ENCODE results near the gene POMP.
A peak's percentile ranks its signal among the peaks of the same experiment; 100 is the strongest.

Gene POMP

GRCh38 chr13:28697441-28697840 lies 38.5 kb downstream of the POMP start:
- no CpG with 5 or more reads among the region's 1 CpG for WGBS (ENCODE audit: insufficient coverage, insufficient read length)
- DNase-seq (ENCODE audit: low read depth, low spot score): no peak
- no peaks in the 10 kb centered on the region for H3K9me3 ChIP-seq (ENCODE audit: control insufficient read depth, insufficient read depth, low read length)
- H3K36me3 ChIP-seq (ENCODE audit: control insufficient read depth, insufficient read depth, low read length): no peaks in the 10 kb centered on the region
- H3K4me1 ChIP-seq (ENCODE audit: control insufficient read depth, insufficient read depth, low read length): no peaks in the 10 kb centered on the region; the same call in 1 of the 2 replicates
- no peak overlapping the region for H3K4me3 ChIP-seq (ENCODE audit: low read length)
- no peak overlapping the region for H3K27ac ChIP-seq (ENCODE audit: low read length)
- no peaks in the 10 kb centered on the region for H3K27me3 ChIP-seq (ENCODE audit: control insufficient read depth, insufficient read depth, low read length)

- no peak overlapping the region for H3K27ac ChIP-seq (ENCODE audit: low read length)
- WGBS (ENCODE audit: insufficient coverage, insufficient read length): no CpG with 5 or more reads among the region's 1 CpG
- H3K9me3 ChIP-seq (ENCODE audit: control insufficient read depth, insufficient read depth, low read length): no peaks in the 10 kb centered on the region
- no peak for DNase-seq (ENCODE audit: low read depth, low spot score)
- H3K36me3 ChIP-seq (ENCODE audit: control insufficient read depth, insufficient read depth, low read length): no peaks in the 10 kb centered on the region
- no peaks in the 10 kb centered on the region for H3K4me1 ChIP-seq (ENCODE audit: control insufficient read depth, insufficient read depth, low read length)
- H3K4me3 ChIP-seq (ENCODE audit: low read length): no peak overlapping the region
- no peaks in the 10 kb centered on the region for H3K27me3 ChIP-seq (ENCODE audit: control insufficient read depth, insufficient read depth, low read length)
Measured at GRCh38 chr13:28699246-28699645, 40.3 kb downstream of the POMP start.

- H3K4me1 ChIP-seq (ENCODE audit: control insufficient read depth, insufficient read depth, low read length): no peaks in the 10 kb centered on the region
- H3K9me3 ChIP-seq (ENCODE audit: control insufficient read depth, insufficient read depth, low read length): no peaks in the 10 kb centered on the region
- no peak for DNase-seq (ENCODE audit: low read depth, low spot score)
- H3K4me3 ChIP-seq (ENCODE audit: low read length): no peak overlapping the region
- no peak overlapping the region for H3K27ac ChIP-seq (ENCODE audit: low read length)
- no peaks in the 10 kb centered on the region for H3K27me3 ChIP-seq (ENCODE audit: control insufficient read depth, insufficient read depth, low read length)
- no peaks in the 10 kb centered on the region for H3K36me3 ChIP-seq (ENCODE audit: control insufficient read depth, insufficient read depth, low read length)
Measured at GRCh38 chr13:28704282-28704681, 45.4 kb downstream of the POMP start.

- no peaks in the 10 kb centered on the region for H3K9me3 ChIP-seq (ENCODE audit: control insufficient read depth, insufficient read depth, low read length)
- no peak for DNase-seq (ENCODE audit: low read depth, low spot score)
- no peak overlapping the region for H3K4me3 ChIP-seq (ENCODE audit: low read length)
- H3K27me3 ChIP-seq (ENCODE audit: control insufficient read depth, insufficient read depth, low read length): no peaks in the 10 kb centered on the region
- no peaks in the 10 kb centered on the region for H3K4me1 ChIP-seq (ENCODE audit: control insufficient read depth, insufficient read depth, low read length)
- no peak overlapping the region for H3K27ac ChIP-seq (ENCODE audit: low read length)
- no peaks in the 10 kb centered on the region for H3K36me3 ChIP-seq (ENCODE audit: control insufficient read depth, insufficient read depth, low read length)
Measured at GRCh38 chr13:28704919-28705318, 46.0 kb downstream of the POMP start.

GRCh38 chr13:28705461-28706083 lies 46.6 kb downstream of the POMP start:
- WGBS (ENCODE audit: insufficient coverage, insufficient read length): no CpG with 5 or more reads among the region's 5 CpGs
- H3K27me3 ChIP-seq (ENCODE audit: control insufficient read depth, insufficient read depth, low read length): no peaks in the 10 kb centered on the region
- H3K4me1 ChIP-seq (ENCODE audit: control insufficient read depth, insufficient read depth, low read length): no peaks in the 10 kb centered on the region
- H3K36me3 ChIP-seq (ENCODE audit: control insufficient read depth, insufficient read depth, low read length): no peaks in the 10 kb centered on the region
- H3K9me3 ChIP-seq (ENCODE audit: control insufficient read depth, insufficient read depth, low read length): no peaks in the 10 kb centered on the region
- H3K27ac ChIP-seq (ENCODE audit: low read length): no peak overlapping the region
- DNase-seq (ENCODE audit: low read depth, low spot score): no peak
- no peak overlapping the region for H3K4me3 ChIP-seq (ENCODE audit: low read length)

- H3K4me3 ChIP-seq (ENCODE audit: low read length): no peak overlapping the region
- no CpG with 5 or more reads among the region's 5 CpGs for WGBS (ENCODE audit: insufficient coverage, insufficient read length)
- H3K36me3 ChIP-seq (ENCODE audit: control insufficient read depth, insufficient read depth, low read length): no peaks in the 10 kb centered on the region
- H3K9me3 ChIP-seq (ENCODE audit: control insufficient read depth, insufficient read depth, low read length): no peaks in the 10 kb centered on the region
- no peaks in the 10 kb centered on the region for H3K4me1 ChIP-seq (ENCODE audit: control insufficient read depth, insufficient read depth, low read length)
- no peak for DNase-seq (ENCODE audit: low read depth, low spot score)
- H3K27ac ChIP-seq (ENCODE audit: low read length): no peak overlapping the region
- no peaks in the 10 kb centered on the region for H3K27me3 ChIP-seq (ENCODE audit: control insufficient read depth, insufficient read depth, low read length)
Measured at GRCh38 chr13:28707629-28708427, 48.9 kb downstream of the POMP start.

GRCh38 chr13:28710161-28710560 lies 51.2 kb downstream of the POMP start:
- no peak for DNase-seq (ENCODE audit: low read depth, low spot score)
- Histone ChIP-seq H3K36me3 (ENCODE audit: control insufficient read depth, insufficient read depth, low read length) (no peaks in the 10 kb centered on the region), H3K27me3 (ENCODE audit: control insufficient read depth, insufficient read depth, low read length) (no peaks in the 10 kb centered on the region), H3K4me1 (ENCODE audit: control insufficient read depth, insufficient read depth, low read length) (no peaks in the 10 kb centered on the region), H3K4me3 (ENCODE audit: low read length) (no peak overlapping the region), H3K27ac (ENCODE audit: low read length) (no peak overlapping the region), H3K9me3 (ENCODE audit: control insufficient read depth, insufficient read depth, low read length) (no peaks in the 10 kb centered on the region)
- WGBS (ENCODE audit: insufficient coverage, insufficient read length): no CpG with 5 or more reads among the region's 4 CpGs

GRCh38 chr13:28714651-28715050 lies 55.7 kb downstream of the POMP start:
- Histone ChIP-seq H3K4me1 (ENCODE audit: control insufficient read depth, insufficient read depth, low read length) (no peaks in the 10 kb centered on the region), H3K36me3 (ENCODE audit: control insufficient read depth, insufficient read depth, low read length) (no peaks in the 10 kb centered on the region), H3K4me3 (ENCODE audit: low read length) (no peak overlapping the region), H3K27ac (ENCODE audit: low read length) (no peak overlapping the region), H3K27me3 (ENCODE audit: control insufficient read depth, insufficient read depth, low read length) (peaks cover 3% of the 10 kb centered on the region; the same call in 1 of the 2 replicates), H3K9me3 (ENCODE audit: control insufficient read depth, insufficient read depth, low read length) (no peaks in the 10 kb centered on the region)
- DNase-seq (ENCODE audit: low read depth, low spot score): no peak
- no CpG with 5 or more reads among the region's 1 CpG for WGBS (ENCODE audit: insufficient coverage, insufficient read length)

- Histone ChIP-seq H3K4me1 (ENCODE audit: control insufficient read depth, insufficient read depth, low read length) (no peaks in the 10 kb centered on the region), H3K9me3 (ENCODE audit: control insufficient read depth, insufficient read depth, low read length) (no peaks in the 10 kb centered on the region), H3K27ac (ENCODE audit: low read length) (no peak overlapping the region), H3K27me3 (ENCODE audit: control insufficient read depth, insufficient read depth, low read length) (peaks cover 3% of the 10 kb centered on the region; the same call in 1 of the 2 replicates), H3K4me3 (ENCODE audit: low read length) (no peak overlapping the region), H3K36me3 (ENCODE audit: control insufficient read depth, insufficient read depth, low read length) (no peaks in the 10 kb centered on the region)
- no CpG with 5 or more reads among the region's 8 CpGs for WGBS (ENCODE audit: insufficient coverage, insufficient read length)
- no peak for DNase-seq (ENCODE audit: low read depth, low spot score)
Measured at GRCh38 chr13:28716511-28716910, 57.6 kb downstream of the POMP start.

GRCh38 chr13:28717170-28717569 lies 58.2 kb downstream of the POMP start:
- no CpG with 5 or more reads among the region's 3 CpGs for WGBS (ENCODE audit: insufficient coverage, insufficient read length)
- H3K4me3 ChIP-seq (ENCODE audit: low read length): no peak overlapping the region
- H3K27ac ChIP-seq (ENCODE audit: low read length): no peak overlapping the region
- no peaks in the 10 kb centered on the region for H3K9me3 ChIP-seq (ENCODE audit: control insufficient read depth, insufficient read depth, low read length)
- H3K27me3 ChIP-seq (ENCODE audit: control insufficient read depth, insufficient read depth, low read length): peaks cover 3% of the 10 kb centered on the region; the same call in 1 of the 2 replicates
- H3K4me1 ChIP-seq (ENCODE audit: control insufficient read depth, insufficient read depth, low read length): no peaks in the 10 kb centered on the region
- no peak for DNase-seq (ENCODE audit: low read depth, low spot score)
- H3K36me3 ChIP-seq (ENCODE audit: control insufficient read depth, insufficient read depth, low read length): no peaks in the 10 kb centered on the region

- Histone ChIP-seq H3K27ac (ENCODE audit: low read length) (no peak overlapping the region), H3K27me3 (ENCODE audit: control insufficient read depth, insufficient read depth, low read length) (peaks cover 3% of the 10 kb centered on the region; the same call in 1 of the 2 replicates)
Measured at GRCh38 chr13:28718196-28718542, 59.2 kb downstream of the POMP start.

More at GRCh38 chr13:28718196-28718542, 59.2 kb downstream of the POMP start:
- no CpG with 5 or more reads among the region's 10 CpGs for WGBS (ENCODE audit: insufficient coverage, insufficient read length)
- DNase-seq (ENCODE audit: low read depth, low spot score): no peak
- no peaks in the 10 kb centered on the region for H3K4me1 ChIP-seq (ENCODE audit: control insufficient read depth, insufficient read depth, low read length)
- no peaks in the 10 kb centered on the region for H3K9me3 ChIP-seq (ENCODE audit: control insufficient read depth, insufficient read depth, low read length)
- peak overlapping the region; percentile 74; the same call in 1 of the 2 replicates for H3K4me3 ChIP-seq (ENCODE audit: low read length)
- H3K36me3 ChIP-seq (ENCODE audit: control insufficient read depth, insufficient read depth, low read length): no peaks in the 10 kb centered on the region

Data from iPS DF 6.9 (cell line).